ENCODE data around the gene MOV10L1.

MOV10L1 gene

GRCh38 chr22:50179937-50180726 lies 90.3 kb downstream of the MOV10L1 start:
- H3K9ac ChIP-seq (ENCODE audit: low read length): no peak overlapping the region
- no peak overlapping the region for H3K4me3 ChIP-seq (ENCODE audit: low read length)
- TF ChIP-seq, protein P1, sequence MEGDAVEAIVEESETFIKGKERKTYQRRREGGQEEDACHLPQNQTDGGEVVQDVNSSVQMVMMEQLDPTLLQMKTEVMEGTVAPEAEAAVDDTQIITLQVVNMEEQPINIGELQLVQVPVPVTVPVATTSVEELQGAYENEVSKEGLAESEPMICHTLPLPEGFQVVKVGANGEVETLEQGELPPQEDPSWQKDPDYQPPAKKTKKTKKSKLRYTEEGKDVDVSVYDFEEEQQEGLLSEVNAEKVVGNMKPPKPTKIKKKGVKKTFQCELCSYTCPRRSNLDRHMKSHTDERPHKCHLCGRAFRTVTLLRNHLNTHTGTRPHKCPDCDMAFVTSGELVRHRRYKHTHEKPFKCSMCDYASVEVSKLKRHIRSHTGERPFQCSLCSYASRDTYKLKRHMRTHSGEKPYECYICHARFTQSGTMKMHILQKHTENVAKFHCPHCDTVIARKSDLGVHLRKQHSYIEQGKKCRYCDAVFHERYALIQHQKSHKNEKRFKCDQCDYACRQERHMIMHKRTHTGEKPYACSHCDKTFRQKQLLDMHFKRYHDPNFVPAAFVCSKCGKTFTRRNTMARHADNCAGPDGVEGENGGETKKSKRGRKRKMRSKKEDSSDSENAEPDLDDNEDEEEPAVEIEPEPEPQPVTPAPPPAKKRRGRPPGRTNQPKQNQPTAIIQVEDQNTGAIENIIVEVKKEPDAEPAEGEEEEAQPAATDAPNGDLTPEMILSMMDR (IDR thresholded peaks at IDR 0.05; ENCODE audit: low read depth, low read length): no peak
- TF ChIP-seq EZH2phosphoT487 (IDR thresholded peaks at IDR 0.05; ENCODE audit: low read depth): no peak
- H3K9me3 ChIP-seq (ENCODE audit: insufficient read depth, low read length): no peaks in the 10 kb centered on the region
- H4K20me1 ChIP-seq (ENCODE audit: insufficient read depth, low read length): no peaks in the 10 kb centered on the region
- H3K27ac ChIP-seq (ENCODE audit: low read length): no peak overlapping the region
- H3K27me3 ChIP-seq (ENCODE audit: low read depth, low read length): no peaks in the 10 kb centered on the region
- no peaks in the 10 kb centered on the region for H3K36me3 ChIP-seq (replicated peaks; ENCODE audit: low read depth, low read length)
- peaks cover 12% of the 10 kb centered on the region for H3K4me1 ChIP-seq (ENCODE audit: low read length)
- no peak overlapping the region for H3K4me2 ChIP-seq (ENCODE audit: low read length)
- H2AFZ ChIP-seq (ENCODE audit: low read depth, low read length): no peak overlapping the region
- H3K79me2 ChIP-seq (ENCODE audit: low read length): no peaks in the 10 kb centered on the region

GRCh38 chr22:50180727-50181521 lies 91.1 kb downstream of the MOV10L1 start:
- Histone ChIP-seq H3K4me3 (ENCODE audit: low read length) (no peak overlapping the region), H3K9ac (ENCODE audit: low read length) (no peak overlapping the region), H3K27me3 (ENCODE audit: low read depth, low read length) (no peaks in the 10 kb centered on the region), H3K36me3 (replicated peaks; ENCODE audit: low read depth, low read length) (no peaks in the 10 kb centered on the region), H2AFZ (ENCODE audit: low read depth, low read length) (no peak overlapping the region), H3K79me2 (ENCODE audit: low read length) (no peaks in the 10 kb centered on the region), H3K4me2 (ENCODE audit: low read length) (no peak overlapping the region), H3K4me1 (ENCODE audit: low read length) (peaks cover 11% of the 10 kb centered on the region), H4K20me1 (ENCODE audit: insufficient read depth, low read length) (no peaks in the 10 kb centered on the region), H3K27ac (ENCODE audit: low read length) (no peak overlapping the region), H3K9me3 (ENCODE audit: insufficient read depth, low read length) (no peaks in the 10 kb centered on the region)
- TF ChIP-seq EZH2phosphoT487 (IDR thresholded peaks at IDR 0.05; ENCODE audit: low read depth): no peak
- TF ChIP-seq, protein P1 (IDR thresholded peaks at IDR 0.05; ENCODE audit: low read depth, low read length): no peak

- no peak for TF ChIP-seq EZH2phosphoT487 (IDR thresholded peaks at IDR 0.05; ENCODE audit: low read depth)
- Histone ChIP-seq H3K9ac (ENCODE audit: low read length) (no peak overlapping the region), H3K4me2 (ENCODE audit: low read length) (no peak overlapping the region), H3K79me2 (ENCODE audit: low read length) (peaks cover 15% of the 10 kb centered on the region), H3K4me3 (ENCODE audit: low read length) (no peak overlapping the region), H3K9me3 (ENCODE audit: insufficient read depth, low read length) (no peaks in the 10 kb centered on the region), H4K20me1 (ENCODE audit: insufficient read depth, low read length) (no peaks in the 10 kb centered on the region), H2AFZ (ENCODE audit: low read depth, low read length) (no peak overlapping the region), H3K36me3 (replicated peaks; ENCODE audit: low read depth, low read length) (no peaks in the 10 kb centered on the region), H3K27ac (ENCODE audit: low read length) (no peak overlapping the region), H3K27me3 (ENCODE audit: low read depth, low read length) (no peaks in the 10 kb centered on the region), H3K4me1 (ENCODE audit: low read length) (peaks cover 7% of the 10 kb centered on the region)
Observed at GRCh38 chr22:50182176-50183081, 92.6 kb downstream of the MOV10L1 start.

GRCh38 chr22:50183141-50183971 lies 93.5 kb downstream of the MOV10L1 start:
- Histone ChIP-seq H3K79me2 (ENCODE audit: low read length) (peaks cover 22% of the 10 kb centered on the region), H4K20me1 (ENCODE audit: insufficient read depth, low read length) (no peaks in the 10 kb centered on the region), H3K4me2 (ENCODE audit: low read length) (no peak overlapping the region), H3K36me3 (replicated peaks; ENCODE audit: low read depth, low read length) (no peaks in the 10 kb centered on the region), H3K9ac (ENCODE audit: low read length) (no peak overlapping the region), H2AFZ (ENCODE audit: low read depth, low read length) (no peak overlapping the region), H3K27me3 (ENCODE audit: low read depth, low read length) (no peaks in the 10 kb centered on the region), H3K27ac (ENCODE audit: low read length) (no peak overlapping the region), H3K4me3 (ENCODE audit: low read length) (no peak overlapping the region), H3K4me1 (ENCODE audit: low read length) (peaks cover 8% of the 10 kb centered on the region), H3K9me3 (ENCODE audit: insufficient read depth, low read length) (no peaks in the 10 kb centered on the region)
- TF ChIP-seq, protein P1 (IDR thresholded peaks at IDR 0.05; ENCODE audit: low read depth, low read length): no peak
- no peak for TF ChIP-seq EZH2phosphoT487 (IDR thresholded peaks at IDR 0.05; ENCODE audit: low read depth)
